OCI-LY3 (cell line): ENCODE measurements around the gene ACTG2.

Source experiments
- H2AFZ ChIP-seq: fragments of 200-600, 300-600 bp; shearing (Covaris generic); 2 replicates; pipeline ENCODE4 v1.6.0; 2014; ENCODE audit warnings: antibody characterized with exemption, low read depth, low read length
- H3K27ac ChIP-seq: fragments of 200-600, 300-600 bp; sonication (generic); 2 replicates; pipeline ENCODE4 v1.5.1; 2014; ENCODE audit warnings: mild to moderate bottlenecking, low read length, moderate library complexity, mixed read lengths
- H3K27me3 ChIP-seq: fragments of 200-600, 300-600 bp; sonication (generic); 2 replicates; pipeline ENCODE4 v1.6.1; 2014; ENCODE audit warnings: low read depth, low read length, mixed read lengths
- H3K36me3 ChIP-seq: fragments of 200-600, 300-600 bp; sonication (generic); replicated peaks from 2 replicates; pipeline ENCODE3; 2014; ENCODE audit warnings: low read depth, low read length, mixed read lengths
- H3K4me1 ChIP-seq: fragments of 300-600, 200-600 bp; sonication (generic); 2 replicates; pipeline ENCODE4 v1.6.1; 2014; ENCODE audit warnings: low read length, mixed read lengths
- H3K4me2 ChIP-seq: fragments of 200-600, 300-600 bp; sonication (generic); 2 replicates; pipeline ENCODE4 v1.6.1; 2014; ENCODE audit warnings: low read length, mixed read lengths
- H3K4me3 ChIP-seq: fragments of 300-600, 200-600 bp; sonication (generic); 2 replicates; pipeline ENCODE4 v1.5.1; 2014; ENCODE audit warnings: antibody characterized with exemption, mild to moderate bottlenecking, low read length, moderate library complexity
- H3K79me2 ChIP-seq: fragments of 300-600, 200-600 bp; shearing (Covaris generic); 2 replicates; pipeline ENCODE4 v1.6.1; 2014; ENCODE audit warnings: mild to moderate bottlenecking, low read length, mixed read lengths
- H3K9ac ChIP-seq: fragments of 300-600, 200-600 bp; shearing (Covaris generic); 2 replicates; pipeline ENCODE4 v1.6.0; 2014; ENCODE audit warnings: mild to moderate bottlenecking, low read length, moderate library complexity
- H3K9me3 ChIP-seq: fragments of 200-600, 300-600 bp; shearing (Covaris generic); 2 replicates; pipeline ENCODE4 v1.6.1; 2014; ENCODE audit warnings: low read length, mixed read lengths; ENCODE audit not compliant: insufficient read depth
- H4K20me1 ChIP-seq: fragments of 200-600, 300-600 bp; sonication (generic); 2 replicates; pipeline ENCODE4 v1.6.1; 2016; ENCODE audit warnings: low read length, mixed read lengths; ENCODE audit not compliant: insufficient read depth
- EZH2phosphoT487 ChIP-seq: fragments of 200-600 bp; shearing (Covaris generic); IDR thresholded peaks from 2 replicates; pipeline ENCODE4 v1.6.1; 2018; ENCODE audit warnings: antibody characterized with exemption, mixed run types, low read depth
- TF ChIP-seq, protein P1 (sequence below): fragments of 200-600, 300-600 bp; sonication (generic); IDR thresholded peaks from 2 replicates; pipeline ENCODE4 v1.5.1; 2014; ENCODE audit warnings: antibody characterized with exemption, low read length, low read depth

Gene ACTG2

GRCh38 chr2:73892631-73893329, at the start of gene ACTG2:
ACTG2 (plus strand) TSS chr2:73893008; CDS start chr2:73901312, 8,304 bp downstream.
- no peaks in the 10 kb centered on the region for H3K27me3 ChIP-seq

DNA sequence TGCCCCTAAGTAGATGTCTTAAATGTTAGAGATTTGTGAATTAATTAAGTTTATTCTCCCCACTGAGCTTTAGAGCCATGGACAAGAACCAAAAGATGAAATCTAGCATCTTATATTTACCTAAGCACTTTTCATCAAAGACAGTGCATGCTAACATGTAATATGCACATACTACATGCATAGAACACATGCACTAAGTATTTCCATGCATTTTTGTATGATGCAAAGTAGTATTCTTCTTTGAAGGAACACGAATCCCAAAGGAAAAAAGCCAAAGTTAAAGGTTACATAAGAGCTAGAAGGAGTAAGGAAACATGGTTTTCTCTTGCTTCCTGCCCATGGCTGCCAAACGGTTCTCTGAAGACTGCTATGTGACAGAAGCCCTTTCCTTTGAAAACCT, 48.7 kb upstream of the ACTG2 start:
- H3K4me1 ChIP-seq = no peaks in the 10 kb centered on the region
- H2AFZ ChIP-seq = no peak overlapping the region
- H3K36me3 ChIP-seq = peaks cover 41% of the 10 kb centered on the region
- no peaks in the 10 kb centered on the region for H3K9me3 ChIP-seq
- no peaks in the 10 kb centered on the region for H3K27me3 ChIP-seq
- no peaks in the 10 kb centered on the region for H4K20me1 ChIP-seq
- no peak overlapping the region for H3K4me3 ChIP-seq
- TF ChIP-seq, protein P1, sequence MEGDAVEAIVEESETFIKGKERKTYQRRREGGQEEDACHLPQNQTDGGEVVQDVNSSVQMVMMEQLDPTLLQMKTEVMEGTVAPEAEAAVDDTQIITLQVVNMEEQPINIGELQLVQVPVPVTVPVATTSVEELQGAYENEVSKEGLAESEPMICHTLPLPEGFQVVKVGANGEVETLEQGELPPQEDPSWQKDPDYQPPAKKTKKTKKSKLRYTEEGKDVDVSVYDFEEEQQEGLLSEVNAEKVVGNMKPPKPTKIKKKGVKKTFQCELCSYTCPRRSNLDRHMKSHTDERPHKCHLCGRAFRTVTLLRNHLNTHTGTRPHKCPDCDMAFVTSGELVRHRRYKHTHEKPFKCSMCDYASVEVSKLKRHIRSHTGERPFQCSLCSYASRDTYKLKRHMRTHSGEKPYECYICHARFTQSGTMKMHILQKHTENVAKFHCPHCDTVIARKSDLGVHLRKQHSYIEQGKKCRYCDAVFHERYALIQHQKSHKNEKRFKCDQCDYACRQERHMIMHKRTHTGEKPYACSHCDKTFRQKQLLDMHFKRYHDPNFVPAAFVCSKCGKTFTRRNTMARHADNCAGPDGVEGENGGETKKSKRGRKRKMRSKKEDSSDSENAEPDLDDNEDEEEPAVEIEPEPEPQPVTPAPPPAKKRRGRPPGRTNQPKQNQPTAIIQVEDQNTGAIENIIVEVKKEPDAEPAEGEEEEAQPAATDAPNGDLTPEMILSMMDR = no peak
- TF ChIP-seq EZH2phosphoT487 = no peak
- no peak overlapping the region for H3K27ac ChIP-seq
- no peak overlapping the region for H3K4me2 ChIP-seq
- H3K79me2 ChIP-seq = no peaks in the 10 kb centered on the region
- no peak overlapping the region for H3K9ac ChIP-seq

More at GRCh38 chr2:73892631-73893329, at the start of gene ACTG2:
- H4K20me1 ChIP-seq = peaks cover 33% of the 10 kb centered on the region
- H3K4me3 ChIP-seq = peak within 1 kb of the TSS; percentile 78
- H3K9ac ChIP-seq = peak within 1 kb of the TSS; percentile 85
- peak within 1 kb of the TSS; percentile 83 for H3K27ac ChIP-seq
- TF ChIP-seq EZH2phosphoT487 = no peak
- TF ChIP-seq, protein P1 = no peak
- peaks cover 36% of the 10 kb centered on the region for H3K79me2 ChIP-seq
- peaks cover 33% of the 10 kb centered on the region for H3K4me1 ChIP-seq
- H3K36me3 ChIP-seq = peaks cover 12% of the 10 kb centered on the region
- H3K9me3 ChIP-seq = no peaks in the 10 kb centered on the region
- peak within 1 kb of the TSS; percentile 53 for H2AFZ ChIP-seq
- peak within 1 kb of the TSS; percentile 85 for H3K4me2 ChIP-seq

- Histone ChIP-seq H3K27me3 (no peaks in the 10 kb centered on the region), H3K9ac (no peak overlapping the region)
These were observed 42.8 kb upstream of the ACTG2 start for GRCh38 chr2:73850009-73850408.

GRCh38 chr2:73851274-73851673, 41.5 kb upstream of the ACTG2 start:
- Histone ChIP-seq H4K20me1 (no peaks in the 10 kb centered on the region), H3K79me2 (no peaks in the 10 kb centered on the region), H3K27ac (no peak overlapping the region), H3K4me2 (no peak overlapping the region), H3K4me1 (no peaks in the 10 kb centered on the region), H2AFZ (no peak overlapping the region), H3K36me3 (peaks cover 60% of the 10 kb centered on the region), H3K9me3 (no peaks in the 10 kb centered on the region), H3K4me3 (no peak overlapping the region), H3K27me3 (no peaks in the 10 kb centered on the region), H3K9ac (no peak overlapping the region)
- TF ChIP-seq, protein P1 = peak; percentile 29
- no peak for TF ChIP-seq EZH2phosphoT487

More at GRCh38 chr2:73850009-73850408, 42.8 kb upstream of the ACTG2 start:
- Histone ChIP-seq H3K27ac (no peak overlapping the region), H2AFZ (no peak overlapping the region), H3K4me1 (no peaks in the 10 kb centered on the region), H3K9me3 (no peaks in the 10 kb centered on the region), H3K79me2 (no peaks in the 10 kb centered on the region), H3K36me3 (peaks cover 58% of the 10 kb centered on the region), H3K4me3 (no peak overlapping the region), H4K20me1 (no peaks in the 10 kb centered on the region), H3K4me2 (no peak overlapping the region)
- no peak for TF ChIP-seq EZH2phosphoT487
- TF ChIP-seq, protein P1 = no peak
